OCI-LY7 (cell line): ENCODE measurements around the gene LHX3. TPM values are rescaled to one million over a fixed set of nuclear protein-coding genes. Genes with fewer than 3 reads are reported as not detected.

Experiments used
- BruUV-seq: library from RNA; stranded (reverse); fragments of 400-500 nt; replicated peaks from 2 replicates; lab custom pipeline; 2021; lab: Mats Ljungman, UMichigan
- CTCF ChIA-PET: fragments of 300-600 bp; sonication (Branson Sonifier 250); formaldehyde crosslinking; loops from one replicate; lab custom pipeline; 2022; ENCODE audit warnings: antibody characterized with exemption; ENCODE audit not compliant: unreplicated experiment; lab: Charles Lee
- POLR2A ChIA-PET: fragments of 300-600 bp; sonication (Branson Sonifier 250); formaldehyde crosslinking; loops from one replicate; lab custom pipeline; 2022; ENCODE audit warnings: antibody characterized with exemption; lab: Charles Lee
- DNase-seq: peaks from one replicate; pipeline ENCODE4 v3.0.0-alpha.2; 2015; ENCODE audit warnings: low spot score
- H2AFZ ChIP-seq: fragments of 200-600 bp; sonication (generic), shearing (Covaris generic); 2 replicates; pipeline ENCODE4 v1.6.1; 2014; ENCODE audit warnings: mild to moderate bottlenecking, antibody characterized with exemption, low read length, moderate library complexity
- H3K27ac ChIP-seq: fragments of 200-600 bp; sonication (generic); 2 replicates; pipeline ENCODE4 v1.5.1; 2014; ENCODE audit warnings: mixed run types, low read depth, mild to moderate bottlenecking, moderate library complexity, low read length, inconsistent platforms; ENCODE audit not compliant: poor library complexity, severe bottlenecking
- H3K36me3 ChIP-seq: fragments of 200-600 bp; sonication (generic); 2 replicates; pipeline ENCODE4 v1.6.1; 2014; ENCODE audit warnings: mild to moderate bottlenecking, antibody characterized with exemption, low read length, moderate library complexity, mixed read lengths; ENCODE audit not compliant: insufficient read depth
- H3K4me1 ChIP-seq: fragments of 200-600 bp; sonication (generic); 2 replicates; pipeline ENCODE4 v1.5.1; 2014; ENCODE audit warnings: mild to moderate bottlenecking, low read length; ENCODE audit not compliant: insufficient read depth, poor library complexity, severe bottlenecking
- H3K4me2 ChIP-seq: fragments of 200-600 bp; sonication (generic); 2 replicates; pipeline ENCODE4 v1.6.1; 2014; ENCODE audit warnings: mild to moderate bottlenecking, low read length
- H3K4me3 ChIP-seq: fragments of 200-600 bp; sonication (generic); 2 replicates; pipeline ENCODE4 v1.5.1; 2014; ENCODE audit warnings: mild to moderate bottlenecking, low read depth, low read length; ENCODE audit not compliant: poor library complexity, severe bottlenecking
- H3K79me2 ChIP-seq: fragments of 200-600 bp; sonication (generic); 2 replicates; pipeline ENCODE4 v1.6.1; 2016; ENCODE audit warnings: low read depth, mild to moderate bottlenecking, low read length, moderate library complexity, mixed read lengths; ENCODE audit not compliant: insufficient read depth
- H3K9me2 ChIP-seq: fragments of 200-600 bp; sonication (generic); 2 replicates; pipeline ENCODE4 v1.6.1; 2016; ENCODE audit warnings: mild to moderate bottlenecking, low read length, mixed read lengths; ENCODE audit not compliant: insufficient read depth
- H3K9me3 ChIP-seq: fragments of 200-600 bp; sonication (generic); 2 replicates; pipeline ENCODE4 v1.6.1; 2014; ENCODE audit warnings: mild to moderate bottlenecking, mixed run types, low read length, mixed read lengths
- H4K20me1 ChIP-seq: fragments of 200-600 bp; sonication (generic); 2 replicates; pipeline ENCODE4 v1.6.1; 2014; ENCODE audit warnings: mild to moderate bottlenecking, antibody characterized with exemption, low read length, moderate library complexity, mixed read lengths; ENCODE audit not compliant: insufficient read depth
- EZH2phosphoT487 ChIP-seq: fragments of 200-600 bp; sonication (generic); IDR thresholded peaks from 2 replicates; pipeline ENCODE4 v1.6.1; 2018; ENCODE audit warnings: low read depth, borderline replicate concordance, mild to moderate bottlenecking, mixed run types, antibody characterized with exemption, low read length, moderate library complexity, mixed read lengths
- intact Hi-C: fragments of 100-400 bp; cut with micrococcal nuclease; formaldehyde crosslinking; loops from one replicate; pipeline ENCODE4 v1.10.0; 2022; ENCODE audit not compliant: unreplicated experiment
- total RNA-seq, 2 experiments: library from RNA; depleted of rRNA in 1 of 2; stranded (reverse); fragments of >200 nt in 1 of 2; shearing (Covaris generic) in 1 of 2; gene quantifications; 2 replicates each; pipeline ENCODE4 v1.2.3, GENCODE V29; 2014 to 2022
- TF ChIP-seq, protein P1 (sequence below): fragments of 200-600 bp; sonication (generic); conservative IDR thresholded peaks from 2 replicates; pipeline ENCODE4 v1.5.1; 2014; ENCODE audit warnings: mild to moderate bottlenecking, antibody characterized with exemption, low read length, moderate library complexity, mixed read lengths

The LHX3 gene
- total RNA-seq, 2 experiments from 2014 or later, result 0.15 TPM; not detected in 1

DNA sequence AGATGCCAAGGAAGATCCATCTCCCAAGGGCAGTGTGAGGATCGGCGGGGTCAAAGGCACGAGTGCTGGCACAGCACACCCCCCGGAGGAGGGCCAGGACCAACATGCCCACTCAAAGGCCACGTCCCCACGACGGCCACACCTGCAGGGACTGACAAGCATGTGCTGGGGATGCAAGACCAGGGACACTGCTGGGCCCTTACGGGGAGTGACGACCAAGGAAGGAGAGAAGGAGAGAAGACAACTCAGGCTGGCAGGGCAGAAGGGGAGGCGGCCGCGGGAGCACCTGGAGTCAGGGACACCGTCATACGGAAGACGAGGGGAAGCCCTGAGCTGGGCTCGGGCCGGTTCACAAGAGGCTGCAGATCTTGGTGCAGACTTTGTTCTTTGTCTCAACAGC is 30.2 kb upstream of the LHX3 start:
- ChIA-PET POLR2A (no interaction called here), CTCF (no interaction called here)
- H2AFZ ChIP-seq, result no peak overlapping the region
- no peak overlapping the region for H3K4me2 ChIP-seq
- BruUV-seq, result no TSS peak
- no peak overlapping the region for H3K27ac ChIP-seq
- H4K20me1 ChIP-seq, result peaks cover 20% of the 10 kb centered on the region; the same call in 1 of the 2 replicates
- H3K9me2 ChIP-seq, result no peaks in the 10 kb centered on the region
- peaks cover 37% of the 10 kb centered on the region for H3K79me2 ChIP-seq
- no peak overlapping the region for H3K4me3 ChIP-seq
- peaks cover 26% of the 10 kb centered on the region for H3K4me1 ChIP-seq
- no peak for DNase-seq
- intact Hi-C loops, result no loop called here
- peaks cover 88% of the 10 kb centered on the region for H3K36me3 ChIP-seq
- TF ChIP-seq, protein P1, sequence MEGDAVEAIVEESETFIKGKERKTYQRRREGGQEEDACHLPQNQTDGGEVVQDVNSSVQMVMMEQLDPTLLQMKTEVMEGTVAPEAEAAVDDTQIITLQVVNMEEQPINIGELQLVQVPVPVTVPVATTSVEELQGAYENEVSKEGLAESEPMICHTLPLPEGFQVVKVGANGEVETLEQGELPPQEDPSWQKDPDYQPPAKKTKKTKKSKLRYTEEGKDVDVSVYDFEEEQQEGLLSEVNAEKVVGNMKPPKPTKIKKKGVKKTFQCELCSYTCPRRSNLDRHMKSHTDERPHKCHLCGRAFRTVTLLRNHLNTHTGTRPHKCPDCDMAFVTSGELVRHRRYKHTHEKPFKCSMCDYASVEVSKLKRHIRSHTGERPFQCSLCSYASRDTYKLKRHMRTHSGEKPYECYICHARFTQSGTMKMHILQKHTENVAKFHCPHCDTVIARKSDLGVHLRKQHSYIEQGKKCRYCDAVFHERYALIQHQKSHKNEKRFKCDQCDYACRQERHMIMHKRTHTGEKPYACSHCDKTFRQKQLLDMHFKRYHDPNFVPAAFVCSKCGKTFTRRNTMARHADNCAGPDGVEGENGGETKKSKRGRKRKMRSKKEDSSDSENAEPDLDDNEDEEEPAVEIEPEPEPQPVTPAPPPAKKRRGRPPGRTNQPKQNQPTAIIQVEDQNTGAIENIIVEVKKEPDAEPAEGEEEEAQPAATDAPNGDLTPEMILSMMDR, result no peak
- no peak for TF ChIP-seq EZH2phosphoT487
- no peaks in the 10 kb centered on the region for H3K9me3 ChIP-seq

DNA sequence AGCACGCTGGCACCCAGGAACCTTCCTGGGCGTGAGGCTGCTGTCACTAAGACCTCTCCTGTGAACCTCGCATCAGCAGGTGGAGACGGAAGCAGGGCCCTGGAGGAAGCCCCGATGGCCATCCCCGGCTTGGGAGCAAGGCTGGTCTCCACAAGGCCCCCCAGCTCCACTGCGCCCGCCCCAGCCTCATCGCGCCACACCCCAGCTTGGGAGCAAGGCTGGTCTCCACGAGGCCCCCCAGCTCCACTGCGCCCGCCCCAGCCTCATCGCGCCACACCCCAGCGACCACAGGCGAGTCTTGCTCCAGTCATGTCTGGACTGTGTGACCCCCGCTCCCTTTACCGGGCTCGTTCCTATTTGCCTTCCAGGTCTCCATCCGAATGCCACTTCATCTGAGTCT is 29.7 kb upstream of the LHX3 start:
- TF ChIP-seq, protein P1, result no peak

DNA sequence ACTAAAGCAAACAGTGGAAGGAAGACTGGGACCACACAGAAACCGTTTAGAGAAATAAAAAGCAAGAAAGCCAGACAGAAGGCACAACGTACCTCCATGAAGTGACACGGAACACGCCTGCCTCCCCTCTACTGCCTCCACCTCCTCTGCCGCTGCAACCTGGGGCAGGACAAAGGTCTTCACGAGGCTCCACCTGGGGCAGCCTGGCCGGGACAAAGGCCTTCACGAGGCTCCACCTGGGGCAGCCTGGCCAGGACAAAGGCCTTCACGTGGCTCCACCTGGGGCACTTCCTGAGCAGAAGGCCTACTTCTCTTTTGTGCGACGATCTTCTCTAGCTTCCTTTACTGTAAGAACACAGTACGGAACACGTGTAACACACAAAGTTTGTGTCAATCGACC is 28.9 kb upstream of the LHX3 start:
- no peaks in the 10 kb centered on the region for H3K9me3 ChIP-seq
- DNase-seq, result no peak
- H2AFZ ChIP-seq, result no peak overlapping the region
- peaks cover 28% of the 10 kb centered on the region for H3K79me2 ChIP-seq
- POLR2A ChIA-PET, result no interaction called here
- intact Hi-C loops, result no loop called here
- H3K4me3 ChIP-seq, result no peak overlapping the region
- no peaks in the 10 kb centered on the region for H3K9me2 ChIP-seq
- H3K27ac ChIP-seq, result no peak overlapping the region
- CTCF ChIA-PET, result interaction anchor here (0.6 to 0.7 kb wide), 2 partner anchors 21 to 66 kb away, joined by 3 to 10 read pairs; no protein-coding TSS in a partner anchor
- H3K36me3 ChIP-seq, result peaks cover 83% of the 10 kb centered on the region
- no peak overlapping the region for H3K4me2 ChIP-seq
- no TSS peak for BruUV-seq
- H3K4me1 ChIP-seq, result peaks cover 13% of the 10 kb centered on the region
- TF ChIP-seq, protein P1, result no peak
- no peak for TF ChIP-seq EZH2phosphoT487
- H4K20me1 ChIP-seq, result peaks cover 12% of the 10 kb centered on the region; the same call in 1 of the 2 replicates

More for the DNA sequence above, 29.7 kb upstream of the LHX3 start:
- intact Hi-C loops, result no loop called here
- no peak overlapping the region for H3K4me2 ChIP-seq
- H3K9me3 ChIP-seq, result no peaks in the 10 kb centered on the region
- POLR2A ChIA-PET, result no interaction called here
- BruUV-seq, result no TSS peak
- H3K4me1 ChIP-seq, result peaks cover 21% of the 10 kb centered on the region
- no peak overlapping the region for H3K4me3 ChIP-seq
- peaks cover 87% of the 10 kb centered on the region for H3K36me3 ChIP-seq
- H2AFZ ChIP-seq, result no peak overlapping the region
- no peaks in the 10 kb centered on the region for H3K9me2 ChIP-seq
- H4K20me1 ChIP-seq, result peaks cover 19% of the 10 kb centered on the region; the same call in 1 of the 2 replicates
- DNase-seq, result no peak
- peaks cover 31% of the 10 kb centered on the region for H3K79me2 ChIP-seq
- CTCF ChIA-PET, result interaction anchor here (0.6 to 0.7 kb wide), 2 partner anchors 20 to 65 kb away, joined by 3 to 10 read pairs; no protein-coding TSS in a partner anchor
- no peak overlapping the region for H3K27ac ChIP-seq
